ENCODE data around the gene TEDC2.

GRCh38 chr16:2468233-2468724, 8.4 kb downstream of the TEDC2 start:
- no peak for TF ChIP-seq YY1 (IDR thresholded peaks at IDR 0.05; ENCODE audit: insufficient read depth, insufficient read length)
- no peak for TF ChIP-seq ZNF274 (IDR thresholded peaks at IDR 0.05; ENCODE audit: low read depth, low read length)
